Measurements from ENCODE around the gene UBE2E3.

- TF ChIP-seq CTCF (IDR thresholded peaks at IDR 0.05) (no peak), POLR2A (IDR thresholded peaks at IDR 0.05) (no peak)
These were observed 44.6 kb downstream of the UBE2E3 start for GRCh38 chr2:181025004-181025403.
